ENCODE data around the gene HIVEP3. TPM values are rescaled to one million over a fixed set of nuclear protein-coding genes. Genes with fewer than 3 reads are reported as not detected.

The HIVEP3 gene
- polyA plus RNA-seq, 1 of the 3 experiments (the other 2 are of a cell fraction): 6.4 TPM

- TF ChIP-seq REST (IDR thresholded peaks at IDR 0.05; ENCODE audit: low read depth, low read length): no peak
- no peak for TF ChIP-seq RXRA (IDR thresholded peaks at IDR 0.05; ENCODE audit: borderline replicate concordance, low read depth)
- TF ChIP-seq MXI1 (IDR thresholded peaks at IDR 0.05; ENCODE audit: low read depth, low read length): no peak
- no peak for TF ChIP-seq USF1 (IDR thresholded peaks at IDR 0.05; ENCODE audit: borderline replicate concordance, low read depth)
- no peak for TF ChIP-seq FOSL2 (IDR thresholded peaks at IDR 0.05; ENCODE audit: borderline replicate concordance, low read depth)
- no peak for TF ChIP-seq TAF1 (IDR thresholded peaks at IDR 0.05; ENCODE audit: borderline replicate concordance, low read depth, low read length)
- no peak for TF ChIP-seq EP300 (IDR thresholded peaks at IDR 0.05; ENCODE audit: borderline replicate concordance in 1 of 2, low read depth in 1 of 2, low read length in 1 of 2)
- no peak for TF ChIP-seq GATA2 (CRISPR knock-in tag; IDR thresholded peaks at IDR 0.05)
- TF ChIP-seq NFIC (IDR thresholded peaks at IDR 0.05; ENCODE audit: borderline replicate concordance): no peak
- TF ChIP-seq RCOR1 (IDR thresholded peaks at IDR 0.05; ENCODE audit: low read length): no peak
- Histone ChIP-seq H3K9me3 (no peaks in the 10 kb centered on the region), H3F3A (replicated peaks; ENCODE audit: insufficient read depth) (no peaks in the 10 kb centered on the region), H3K9me2 (no peaks in the 10 kb centered on the region), H3K4me2 (no peak overlapping the region), H4K20me1 (ENCODE audit: insufficient read depth) (no peaks in the 10 kb centered on the region), H2AFZ (ENCODE audit: low read depth) (no peak overlapping the region), H3K36me3 (replicated peaks in 1 of 2; ENCODE audit: control insufficient read depth in 1 of 2, insufficient read depth in 2 of 2, low read length in 1 of 2) (no peaks in the 10 kb centered on the region), H3K4me3 (ENCODE audit: low read depth in 2 of 2, low read length in 1 of 2) (no peak overlapping the region), H3K27ac (ENCODE audit: low read depth in 2 of 2, low read length in 1 of 2) (no peak overlapping the region), H3K79me2 (ENCODE audit: insufficient read depth) (no peaks in the 10 kb centered on the region), H3K27me3 (ENCODE audit: insufficient read depth) (no peaks in the 10 kb centered on the region), H3K9ac (no peak overlapping the region), H3K4me1 (ENCODE audit: control insufficient read depth in 1 of 2, insufficient read depth in 2 of 2, low read depth in 1 of 2, low read length in 1 of 2) (peaks cover 0 to 10% of the 10 kb centered on the region in 2 experiments; a peak in 1 of 4 replicates)
- 91% methylated on average over 6 of the region's 6 CpGs for WGBS (ENCODE audit: low lambda C conversion rate)
- ChIA-PET POLR2A (no interaction called here), CTCF (interaction anchor here (1.8 kb wide), 1 partner anchor 233 kb away, joined by 6 read pairs; no protein-coding TSS in a partner anchor)
- no peak for DNase-seq
These were observed 111.3 kb downstream of the HIVEP3 start for GRCh38 chr1:41807390-41807789.

GRCh38 chr1:41806472-41807155 is 112.1 kb downstream of the HIVEP3 start:
- no peaks in the 10 kb centered on the region for H3K27me3 ChIP-seq (ENCODE audit: insufficient read depth)
- TF ChIP-seq GABPA (IDR thresholded peaks at IDR 0.05; ENCODE audit: low read depth) (no peak), SIN3A (IDR thresholded peaks at IDR 0.05; ENCODE audit: borderline replicate concordance, low read depth, low read length) (no peak), FOXJ3 (CRISPR knock-in tag; IDR thresholded peaks at IDR 0.05) (no peak)
- WGBS (ENCODE audit: low lambda C conversion rate): 86% methylated on average over 13 of the region's 17 CpGs
- CTCF ChIA-PET: no interaction called here
- H2AFZ ChIP-seq (ENCODE audit: low read depth): no peak overlapping the region
- no peaks in the 10 kb centered on the region for H3K79me2 ChIP-seq (ENCODE audit: insufficient read depth)
- H3K36me3 ChIP-seq (replicated peaks in 1 of 2; ENCODE audit: control insufficient read depth in 1 of 2, insufficient read depth in 2 of 2, low read length in 1 of 2): no peaks in the 10 kb centered on the region
- POLR2A ChIA-PET: no interaction called here
- H3K9me2 ChIP-seq: no peaks in the 10 kb centered on the region
- H3K27ac ChIP-seq (ENCODE audit: low read depth in 2 of 2, low read length in 1 of 2): no peak overlapping the region
- H3K4me1 ChIP-seq (ENCODE audit: control insufficient read depth in 1 of 2, insufficient read depth in 2 of 2, low read depth in 1 of 2, low read length in 1 of 2): peaks cover 0 to 8% of the 10 kb centered on the region in 2 experiments; a peak in 1 of 4 replicates
- no peak overlapping the region for H3K4me2 ChIP-seq
- H3K9me3 ChIP-seq: no peaks in the 10 kb centered on the region
- H3K9ac ChIP-seq: no peak overlapping the region
- H3F3A ChIP-seq (replicated peaks; ENCODE audit: insufficient read depth): no peaks in the 10 kb centered on the region
- H4K20me1 ChIP-seq (ENCODE audit: insufficient read depth): no peaks in the 10 kb centered on the region
- DNase-seq: no peak
- H3K4me3 ChIP-seq (ENCODE audit: low read depth in 2 of 2, low read length in 1 of 2): no peak overlapping the region
